HG03432 (cell line): ENCODE measurements around the gene DUSP1.
"Not testable (repeated sequence)": the region's sequence is repeated elsewhere in the genome, so short reads cannot be mapped to it uniquely, and the experiment has no call there.

ENCODE experiments used
- ATAC-seq: cut with Tn5 transposase; IDR thresholded peaks from one replicate; pipeline ENCODE4 v1.9.1; 2021; ENCODE audit warnings: mild to moderate bottlenecking, moderate library complexity; ENCODE audit not compliant: unreplicated experiment

The DUSP1 gene

GRCh38 chr5:172798422-172799215 lies 27.6 kb upstream of the DUSP1 start:
- ATAC-seq, result no peak

- no peak for ATAC-seq
Observed at GRCh38 chr5:172797771-172798191, 26.8 kb upstream of the DUSP1 start.

- ATAC-seq, result no peak
Observed at GRCh38 chr5:172796306-172796705, 25.3 kb upstream of the DUSP1 start.

- no peak for ATAC-seq
Observed at GRCh38 chr5:172795318-172795977, 24.5 kb upstream of the DUSP1 start.

- no peak for ATAC-seq
Observed at GRCh38 chr5:172793577-172794488, 22.8 kb upstream of the DUSP1 start.

GRCh38 chr5:172792701-172793570 lies 21.9 kb upstream of the DUSP1 start:
- no peak for ATAC-seq

- no peak for ATAC-seq
Observed at GRCh38 chr5:172791726-172792445, 20.9 kb upstream of the DUSP1 start.

GRCh38 chr5:172791286-172791685 lies 20.3 kb upstream of the DUSP1 start:
- ATAC-seq, result no peak

GRCh38 chr5:172790496-172790889 lies 19.5 kb upstream of the DUSP1 start:
- ATAC-seq, result no peak

- no peak for ATAC-seq
Observed at GRCh38 chr5:172789687-172790495, 18.9 kb upstream of the DUSP1 start.

- peak; percentile 47 for ATAC-seq
Observed at GRCh38 chr5:172788771-172789686, 18.0 kb upstream of the DUSP1 start.

GRCh38 chr5:172787538-172787937 lies 16.5 kb upstream of the DUSP1 start:
- not testable (repeated sequence) for ATAC-seq

- ATAC-seq, result no peak
Observed at GRCh38 chr5:172786736-172787462, 15.9 kb upstream of the DUSP1 start.

GRCh38 chr5:172785429-172786088 lies 14.6 kb upstream of the DUSP1 start:
- ATAC-seq, result no peak

GRCh38 chr5:172784162-172784561 lies 13.2 kb upstream of the DUSP1 start:
- ATAC-seq, result not testable (repeated sequence)

GRCh38 chr5:172783319-172783718 lies 12.3 kb upstream of the DUSP1 start:
- not testable (repeated sequence) for ATAC-seq
